Stomach (tissue), 4 donors: ENCODE data around the gene NHSL1.

ENCODE experiments used
- POLR2AphosphoS5 ChIP-seq, 3 donors: sonication (generic); formaldehyde crosslinking; IDR thresholded peaks; one replicate each; pipeline ENCODE4 v1.6.1; 2016; ENCODE audit warnings: antibody characterized with exemption in 3 of 3
- TF ChIP-seq, protein P1 (sequence below), 7 experiments: fragments of 450-650 bp in 4 of 7; fragments of 200-600 bp in 3 of 7; sonication (generic) in 3 of 7; IDR thresholded peaks; one replicate each; pipeline ENCODE4 v1.5.1; 2016 to 2019; ENCODE audit warnings: antibody characterized with exemption in 7 of 7, control low read depth in 2 of 7, mild to moderate bottlenecking in 1 of 7

DNA sequence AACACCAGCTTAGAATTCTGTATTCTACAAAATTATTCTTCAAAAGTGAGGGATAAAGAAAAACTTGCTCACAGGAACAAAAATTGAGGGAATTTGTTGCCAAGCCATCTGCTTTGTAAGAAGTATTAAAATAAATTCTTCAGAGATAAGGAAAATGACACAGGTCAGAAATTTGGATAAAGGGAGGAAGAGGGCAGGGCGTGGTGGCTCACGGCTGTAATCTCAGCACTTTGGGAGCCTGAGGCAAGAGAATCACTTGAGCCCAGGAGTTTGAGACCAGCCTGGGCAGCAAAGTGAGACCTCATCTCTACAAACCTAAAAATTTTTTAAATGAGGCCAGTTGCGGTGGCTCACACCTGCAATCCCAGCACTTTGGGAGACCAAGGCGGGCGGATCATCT lies 109.7 kb downstream of the NHSL1 start:
- TF ChIP-seq, protein P1, sequence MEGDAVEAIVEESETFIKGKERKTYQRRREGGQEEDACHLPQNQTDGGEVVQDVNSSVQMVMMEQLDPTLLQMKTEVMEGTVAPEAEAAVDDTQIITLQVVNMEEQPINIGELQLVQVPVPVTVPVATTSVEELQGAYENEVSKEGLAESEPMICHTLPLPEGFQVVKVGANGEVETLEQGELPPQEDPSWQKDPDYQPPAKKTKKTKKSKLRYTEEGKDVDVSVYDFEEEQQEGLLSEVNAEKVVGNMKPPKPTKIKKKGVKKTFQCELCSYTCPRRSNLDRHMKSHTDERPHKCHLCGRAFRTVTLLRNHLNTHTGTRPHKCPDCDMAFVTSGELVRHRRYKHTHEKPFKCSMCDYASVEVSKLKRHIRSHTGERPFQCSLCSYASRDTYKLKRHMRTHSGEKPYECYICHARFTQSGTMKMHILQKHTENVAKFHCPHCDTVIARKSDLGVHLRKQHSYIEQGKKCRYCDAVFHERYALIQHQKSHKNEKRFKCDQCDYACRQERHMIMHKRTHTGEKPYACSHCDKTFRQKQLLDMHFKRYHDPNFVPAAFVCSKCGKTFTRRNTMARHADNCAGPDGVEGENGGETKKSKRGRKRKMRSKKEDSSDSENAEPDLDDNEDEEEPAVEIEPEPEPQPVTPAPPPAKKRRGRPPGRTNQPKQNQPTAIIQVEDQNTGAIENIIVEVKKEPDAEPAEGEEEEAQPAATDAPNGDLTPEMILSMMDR (IDR thresholded peaks at IDR 0.05): no peak
- TF ChIP-seq POLR2AphosphoS5 (IDR thresholded peaks at IDR 0.05): no peak
